Activated naive CD4-positive, alpha-beta T cell treated with anti-CD3 and anti-CD28 coated beads, Interleukin-2, amount 10 ng/mL, durations not matched to agents 7 days and 5 days (primary cell): ENCODE results near the gene FCER2.
A peak's percentile ranks its signal among the peaks of the same experiment; 100 is the strongest.

Experiments used
- CTCF ChIA-PET: fragments of 350-600 bp; sonication (Branson Sonifier 250); formaldehyde crosslinking; loops from one replicate; lab custom pipeline; 2021; ENCODE audit warnings: antibody characterized with exemption; lab: Charles Lee
- DNase-seq: peaks from one replicate; pipeline ENCODE4 v3.0.0-alpha.2; 2020
- H3K27ac Mint-ChIP-seq: one replicate; pipeline ENCODE4 v1.8.0; 2021; ENCODE audit warnings: mild to moderate bottlenecking, moderate library complexity, mixed read lengths
- H3K27me3 Mint-ChIP-seq: one replicate; pipeline ENCODE4 v1.8.0; 2021; ENCODE audit warnings: mild to moderate bottlenecking, mixed read lengths
- H3K36me3 Mint-ChIP-seq: one replicate; pipeline ENCODE4 v1.8.0; 2021; ENCODE audit warnings: mixed read lengths
- H3K4me1 Mint-ChIP-seq: one replicate; pipeline ENCODE4 v1.8.0; 2021; ENCODE audit warnings: mixed read lengths
- H3K4me3 Mint-ChIP-seq: one replicate; pipeline ENCODE4 v1.8.0; 2021; ENCODE audit warnings: mild to moderate bottlenecking, moderate library complexity, mixed read lengths
- H3K9me3 Mint-ChIP-seq: one replicate; pipeline ENCODE4 v1.8.0; 2021; ENCODE audit warnings: mixed read lengths

Gene FCER2

DNA sequence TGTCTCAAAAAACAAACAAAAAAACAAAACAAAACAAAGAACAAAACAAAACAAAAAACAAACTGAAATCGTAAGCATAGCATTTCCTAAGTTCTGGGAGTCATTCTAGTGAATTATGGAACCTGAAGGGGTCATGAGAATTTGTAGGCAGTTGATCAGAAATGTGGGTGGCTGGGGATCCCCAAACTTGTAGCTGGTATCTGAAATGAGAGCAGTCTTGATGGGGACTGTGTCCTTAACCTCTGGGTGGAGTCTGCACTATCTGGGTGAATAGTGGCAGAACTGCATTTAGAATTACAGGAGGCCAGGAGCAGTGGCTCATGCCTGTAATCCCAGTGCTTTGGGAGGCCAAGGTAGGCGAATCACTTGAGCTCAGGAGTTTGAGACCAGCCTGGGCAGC is 23.9 kb upstream of the FCER2 start:
- Mint-ChIP-seq H3K4me1 (no peaks in the 10 kb centered on the region), H3K27ac (no peak overlapping the region), H3K4me3 (no peak overlapping the region), H3K27me3 (peaks cover 47% of the 10 kb centered on the region), H3K36me3 (no peaks in the 10 kb centered on the region), H3K9me3 (no peaks in the 10 kb centered on the region)
- DNase-seq: no peak
- CTCF ChIA-PET: interaction anchor here (1.0 kb wide), 1 partner anchor 45 kb away, joined by 3 read pairs; the partner anchor contains the start of gene TRAPPC5

DNA sequence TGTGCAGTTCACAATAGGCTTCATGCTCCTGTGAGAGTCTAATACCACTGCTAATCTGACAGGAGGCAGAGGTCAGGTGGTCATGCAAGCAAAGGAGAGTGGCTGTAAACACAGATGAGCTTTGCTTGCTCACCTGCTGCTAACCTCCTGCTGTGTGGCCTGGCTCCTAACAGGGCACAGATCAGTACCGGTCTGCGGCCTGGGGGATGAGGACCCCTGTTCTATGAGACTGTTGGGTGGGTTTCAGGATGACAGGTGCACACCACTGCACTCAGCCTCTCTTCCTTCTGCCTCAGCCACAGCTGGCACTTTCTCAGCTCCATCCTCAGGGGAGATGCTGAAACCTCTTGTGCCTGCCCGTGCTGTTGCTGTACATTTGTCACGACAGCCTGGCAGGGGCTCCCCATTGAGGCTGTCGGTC is 20.3 kb upstream of the FCER2 start:
- no peak for DNase-seq
- Mint-ChIP-seq H3K36me3 (no peaks in the 10 kb centered on the region), H3K4me1 (no peaks in the 10 kb centered on the region), H3K27ac (no peak overlapping the region), H3K4me3 (no peak overlapping the region), H3K27me3 (peaks cover 20% of the 10 kb centered on the region), H3K9me3 (no peaks in the 10 kb centered on the region)
- CTCF ChIA-PET: no interaction called here

DNA sequence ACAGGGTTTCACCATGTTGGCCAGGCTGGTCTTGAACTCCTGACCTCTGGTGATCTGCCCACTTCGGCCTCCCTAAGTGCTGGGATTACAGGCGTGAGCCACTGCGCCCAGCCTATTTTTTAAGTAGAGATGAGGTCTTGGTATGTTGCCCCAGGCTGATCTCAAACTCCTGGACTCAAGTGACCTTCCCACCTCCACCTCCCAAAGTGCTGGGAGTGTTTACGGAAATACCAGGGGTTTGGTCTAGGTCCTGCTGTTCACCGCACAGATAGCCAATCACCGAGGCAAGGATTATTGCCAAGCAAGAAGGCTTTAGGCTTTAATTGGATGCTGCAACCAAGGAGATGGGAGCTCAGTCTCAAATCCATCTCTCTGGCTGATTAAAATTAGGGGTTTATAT is 18.4 kb upstream of the FCER2 start:
- Mint-ChIP-seq H3K27ac (no peak overlapping the region), H3K4me3 (no peak overlapping the region), H3K36me3 (no peaks in the 10 kb centered on the region), H3K9me3 (peaks cover 7% of the 10 kb centered on the region), H3K4me1 (no peaks in the 10 kb centered on the region), H3K27me3 (peaks cover 19% of the 10 kb centered on the region)
- DNase-seq: no peak
- CTCF ChIA-PET: no interaction called here

DNA sequence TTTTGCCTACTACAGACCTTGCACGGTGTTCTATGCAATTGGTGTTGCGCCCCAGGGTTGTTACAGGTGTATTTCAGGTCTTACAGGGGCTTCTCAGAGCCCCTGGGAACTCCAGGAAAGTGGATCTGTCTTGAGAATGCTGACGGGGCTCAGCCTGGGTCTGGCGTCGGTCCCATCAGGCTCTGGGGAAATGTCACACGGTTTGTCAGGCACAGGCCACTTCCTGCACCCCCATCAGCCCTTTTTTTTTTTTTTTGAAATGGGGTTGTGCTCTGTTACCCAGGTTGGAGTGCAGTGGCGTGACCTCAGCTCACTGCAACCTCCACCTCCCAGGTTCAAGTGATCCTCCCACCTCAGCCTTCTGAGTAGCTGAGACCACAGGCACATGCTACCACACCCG is 16.7 kb upstream of the FCER2 start:
- no peaks in the 10 kb centered on the region for H3K36me3 Mint-ChIP-seq
- peaks cover 7% of the 10 kb centered on the region for H3K9me3 Mint-ChIP-seq
- peaks cover 6% of the 10 kb centered on the region for H3K4me1 Mint-ChIP-seq
- no peak overlapping the region for H3K4me3 Mint-ChIP-seq
- DNase-seq: no peak
- peaks cover 19% of the 10 kb centered on the region for H3K27me3 Mint-ChIP-seq
- H3K27ac Mint-ChIP-seq: no peak overlapping the region
- CTCF ChIA-PET: interaction anchor here (1.3 kb wide), 1 partner anchor 38 kb away, joined by 3 read pairs; the partner anchor contains the start of gene TRAPPC5

DNA sequence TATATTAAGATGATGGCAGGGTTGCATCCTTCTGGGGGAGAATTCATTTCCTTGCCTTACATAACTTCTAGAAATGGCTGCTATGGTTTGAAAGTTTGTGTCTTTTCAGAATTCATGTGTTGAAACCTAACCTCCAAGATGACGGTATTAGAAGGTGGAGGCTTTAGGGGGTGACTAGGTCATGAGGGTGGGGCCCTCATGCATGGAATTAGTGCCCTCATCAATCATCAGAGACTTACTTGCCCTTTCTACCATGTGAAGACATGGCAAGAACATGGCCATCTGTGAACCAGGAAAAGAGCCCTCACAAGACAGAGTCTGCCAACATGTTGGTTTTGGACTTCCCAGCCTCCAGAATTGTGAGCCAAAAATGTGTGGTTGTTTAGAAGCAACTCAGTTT is 14.8 kb upstream of the FCER2 start:
- no peak overlapping the region for H3K27ac Mint-ChIP-seq
- peaks cover 15% of the 10 kb centered on the region for H3K27me3 Mint-ChIP-seq
- CTCF ChIA-PET: no interaction called here

DNA sequence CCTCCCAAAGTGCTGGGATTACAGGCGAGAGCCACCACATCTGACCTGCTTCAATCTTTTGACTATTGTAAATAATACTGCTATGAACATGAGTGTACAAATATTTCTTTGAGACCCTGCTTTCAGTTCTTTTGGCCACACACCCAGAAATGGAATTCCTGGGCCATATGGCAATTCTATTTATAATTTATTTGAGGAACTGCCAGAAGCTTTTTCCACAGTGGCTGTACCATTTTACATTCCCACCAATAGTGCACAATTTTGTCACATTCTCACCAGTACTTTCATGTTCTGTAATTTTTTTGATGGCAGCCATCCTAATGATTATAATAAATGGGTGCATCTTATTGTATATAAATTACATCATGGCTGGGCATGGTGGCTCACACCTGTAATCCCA is 13.7 kb upstream of the FCER2 start:
- peaks cover 8% of the 10 kb centered on the region for H3K4me1 Mint-ChIP-seq
- H3K4me3 Mint-ChIP-seq: no peak overlapping the region
- peaks cover 17% of the 10 kb centered on the region for H3K27me3 Mint-ChIP-seq
- no peak overlapping the region for H3K27ac Mint-ChIP-seq
- H3K36me3 Mint-ChIP-seq: no peaks in the 10 kb centered on the region
- CTCF ChIA-PET: no interaction called here
- peaks cover 7% of the 10 kb centered on the region for H3K9me3 Mint-ChIP-seq
- DNase-seq: no peak

More for the DNA sequence above, 14.8 kb upstream of the FCER2 start:
- Mint-ChIP-seq H3K4me1 (peaks cover 6% of the 10 kb centered on the region), H3K9me3 (peaks cover 7% of the 10 kb centered on the region), H3K4me3 (no peak overlapping the region), H3K36me3 (no peaks in the 10 kb centered on the region)
- no peak for DNase-seq

DNA sequence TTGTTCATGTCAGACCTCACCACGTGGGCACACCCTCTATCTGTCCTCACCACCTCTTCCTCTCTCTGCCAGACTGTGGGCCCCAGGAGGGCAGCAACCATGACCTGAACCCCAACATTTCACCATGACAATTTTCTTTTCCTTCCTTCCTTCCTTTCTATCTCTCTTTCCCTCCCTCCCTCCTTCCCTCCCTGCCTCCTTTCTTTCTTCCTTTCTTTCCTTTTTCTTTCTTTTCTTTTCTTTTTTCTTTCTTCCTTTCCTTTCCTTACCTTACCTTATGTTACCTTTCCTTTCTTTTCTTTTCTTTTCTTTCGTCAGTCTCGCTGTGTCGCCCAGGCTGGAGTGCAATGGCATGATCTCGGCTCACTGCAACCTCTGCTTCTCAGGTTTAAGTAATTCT is 8.7 kb upstream of the FCER2 start:
- Mint-ChIP-seq H3K27me3 (peaks cover 25% of the 10 kb centered on the region), H3K36me3 (peaks cover 1% of the 10 kb centered on the region), H3K4me1 (peaks cover 32% of the 10 kb centered on the region), H3K27ac (no peak overlapping the region), H3K9me3 (no peaks in the 10 kb centered on the region), H3K4me3 (no peak overlapping the region)
- CTCF ChIA-PET: no interaction called here
- no peak for DNase-seq

DNA sequence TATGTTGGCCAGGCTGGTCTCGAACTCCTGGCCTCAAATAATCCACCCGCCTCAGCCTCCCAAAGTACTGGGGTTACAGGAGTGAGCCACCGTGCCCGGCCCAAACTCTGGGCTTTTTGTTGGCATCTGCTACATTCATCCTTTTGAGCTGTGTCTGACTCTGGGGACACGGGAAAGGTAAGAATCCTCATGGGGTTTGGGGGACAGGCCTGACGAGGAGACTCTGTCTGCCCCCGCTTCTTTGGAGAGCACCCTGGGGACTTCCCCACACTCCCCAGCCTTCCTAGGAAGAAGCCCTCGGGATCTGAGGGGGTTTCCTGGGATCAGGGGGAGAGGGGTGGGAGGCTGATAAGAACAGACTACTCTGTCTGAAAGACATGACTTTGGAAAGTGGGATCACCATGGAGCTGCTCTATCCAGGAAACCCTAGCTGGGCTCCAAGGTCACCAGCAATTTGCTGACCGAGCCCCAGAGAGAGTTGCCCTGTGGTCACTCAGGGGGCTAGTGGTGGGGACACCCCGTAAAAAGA is 8.1 kb upstream of the FCER2 start:
- H3K36me3 Mint-ChIP-seq: peaks cover 1% of the 10 kb centered on the region
- H3K4me1 Mint-ChIP-seq: peaks cover 36% of the 10 kb centered on the region
- peaks cover 28% of the 10 kb centered on the region for H3K27me3 Mint-ChIP-seq
- H3K4me3 Mint-ChIP-seq: no peak overlapping the region
- no peak overlapping the region for H3K27ac Mint-ChIP-seq
- no peaks in the 10 kb centered on the region for H3K9me3 Mint-ChIP-seq
- DNase-seq: no peak
- CTCF ChIA-PET: no interaction called here

DNA sequence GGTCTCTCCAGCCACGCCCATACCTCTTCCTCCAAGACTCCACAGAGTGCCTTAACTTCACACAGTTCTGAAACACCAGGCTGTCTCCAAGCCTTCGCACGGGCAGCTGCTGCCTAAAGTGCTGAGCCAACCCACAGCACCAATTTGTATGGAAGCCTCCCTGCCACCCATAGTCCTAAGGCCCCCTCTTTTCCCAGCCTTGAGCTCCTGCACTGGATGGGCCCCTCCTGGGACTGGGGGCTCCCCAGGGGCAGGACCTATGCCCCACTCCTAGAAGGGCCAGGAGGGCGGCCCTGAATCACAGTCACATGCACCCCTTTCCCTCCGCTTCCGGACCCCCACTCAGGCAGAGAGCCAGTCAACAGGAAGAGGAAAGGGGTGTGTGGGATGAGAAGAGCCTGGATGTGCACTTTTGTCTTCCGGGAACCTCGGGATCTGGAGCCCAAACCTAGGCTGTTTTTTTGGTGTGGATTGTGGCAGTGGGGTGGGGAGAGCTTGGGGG is 5.1 kb upstream of the FCER2 start:
- Mint-ChIP-seq H3K27ac (peak overlapping the region; percentile 94), H3K9me3 (no peaks in the 10 kb centered on the region), H3K27me3 (peaks cover 52% of the 10 kb centered on the region), H3K36me3 (peaks cover 1% of the 10 kb centered on the region), H3K4me1 (peaks cover 44% of the 10 kb centered on the region), H3K4me3 (no peak overlapping the region)
- no peak for DNase-seq
- CTCF ChIA-PET: interaction anchor here (1.6 kb wide), 1 partner anchor 26 kb away, joined by 6 read pairs; the partner anchor contains the start of gene TRAPPC5

DNA sequence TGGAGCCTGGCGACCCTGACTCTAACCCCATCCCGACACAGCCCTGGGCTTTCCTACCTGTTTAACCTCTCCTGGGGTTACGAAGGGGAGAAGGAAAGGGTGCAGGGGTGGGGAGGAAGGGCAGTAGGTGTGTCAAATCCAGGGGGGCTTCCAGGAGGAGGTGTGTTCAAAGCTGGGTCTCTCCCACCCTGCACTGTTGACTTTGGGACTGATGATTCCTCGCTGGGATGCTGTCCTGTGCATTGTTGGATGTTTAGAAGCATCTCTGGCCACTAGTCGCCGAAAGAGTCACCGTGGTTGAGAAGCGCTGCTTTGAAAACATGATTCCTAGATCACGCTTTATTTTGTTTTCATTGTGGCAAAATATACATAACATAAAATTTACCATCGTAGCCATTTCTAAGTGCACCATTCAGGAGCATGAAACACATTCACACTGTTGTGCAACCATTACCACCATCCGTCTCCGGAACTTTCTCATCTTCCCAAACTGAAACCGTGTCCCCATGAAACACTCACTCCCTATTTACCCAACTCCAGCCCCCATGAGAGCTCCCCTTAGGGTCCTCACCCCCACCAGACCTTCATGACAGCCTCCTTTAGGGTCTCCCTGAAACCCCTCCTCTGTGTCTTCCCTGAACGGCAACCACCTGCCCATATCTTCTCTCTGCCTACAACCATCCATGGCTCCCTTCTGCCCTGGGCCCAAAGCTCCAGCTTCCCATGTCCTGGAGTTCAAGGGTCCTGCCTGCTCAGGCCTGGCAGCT is 4.4 kb upstream of the FCER2 start:
- peaks cover 1% of the 10 kb centered on the region for H3K36me3 Mint-ChIP-seq
- H3K27ac Mint-ChIP-seq: peak overlapping the region; percentile 94
- H3K27me3 Mint-ChIP-seq: peaks cover 59% of the 10 kb centered on the region
- no peak for DNase-seq
- CTCF ChIA-PET: interaction anchor here (0.7 to 1.6 kb wide), 3 partner anchors 25 to 138 kb away, joined by 3 to 6 read pairs (median 3); partner anchors contain the start of gene TRAPPC5
- H3K4me1 Mint-ChIP-seq: peaks cover 44% of the 10 kb centered on the region
- H3K4me3 Mint-ChIP-seq: peak overlapping the region; percentile 33
- H3K9me3 Mint-ChIP-seq: no peaks in the 10 kb centered on the region

DNA sequence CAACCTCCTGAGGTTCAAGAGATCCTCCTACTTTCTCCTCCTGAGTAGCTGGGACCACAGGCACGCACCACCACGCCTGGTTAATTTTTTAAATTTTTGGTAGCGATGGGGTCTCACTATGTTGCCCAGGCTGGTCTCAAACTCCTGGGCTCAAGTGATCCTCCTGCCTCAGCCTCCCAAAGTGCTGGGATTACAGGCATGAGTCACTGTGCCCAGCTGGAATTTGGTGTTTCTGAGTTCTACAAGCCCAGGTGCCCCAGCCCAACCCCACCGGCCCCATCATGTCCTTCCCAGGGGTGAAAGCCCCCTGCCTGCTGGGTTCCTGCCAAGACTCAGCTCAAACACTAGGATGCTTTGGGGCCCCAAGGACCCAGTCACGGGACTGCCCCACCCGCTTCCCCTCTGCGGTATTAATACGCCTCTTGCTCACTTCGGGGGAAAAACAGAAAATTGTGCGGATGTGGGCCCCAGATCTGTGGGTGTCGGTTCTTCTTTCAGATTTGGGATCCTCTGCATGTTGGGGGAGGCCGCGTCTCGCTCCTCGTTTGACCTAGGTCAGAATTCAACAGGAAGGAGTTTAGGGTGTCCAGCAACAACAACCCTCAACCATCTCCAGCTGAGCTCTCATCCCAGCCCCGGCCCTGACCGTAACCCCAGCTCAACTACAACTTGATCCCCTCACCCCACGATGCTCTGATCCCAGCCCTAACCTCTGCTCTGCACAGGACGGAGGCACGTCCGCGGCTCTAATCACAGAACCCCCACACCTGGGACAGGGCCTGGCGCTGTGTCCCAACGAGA is 3.7 kb upstream of the FCER2 start:
- Mint-ChIP-seq H3K9me3 (no peaks in the 10 kb centered on the region), H3K27ac (peak overlapping the region; percentile 94), H3K27me3 (peaks cover 58% of the 10 kb centered on the region), H3K36me3 (peaks cover 1% of the 10 kb centered on the region), H3K4me3 (peak overlapping the region; percentile 33), H3K4me1 (peaks cover 42% of the 10 kb centered on the region)
- DNase-seq: peak; percentile 84
- CTCF ChIA-PET: interaction anchor here (0.6 to 1.1 kb wide), 4 partner anchors 25 to 866 kb away, joined by 3 read pairs; partner anchors contain the start of gene TRAPPC5

DNA sequence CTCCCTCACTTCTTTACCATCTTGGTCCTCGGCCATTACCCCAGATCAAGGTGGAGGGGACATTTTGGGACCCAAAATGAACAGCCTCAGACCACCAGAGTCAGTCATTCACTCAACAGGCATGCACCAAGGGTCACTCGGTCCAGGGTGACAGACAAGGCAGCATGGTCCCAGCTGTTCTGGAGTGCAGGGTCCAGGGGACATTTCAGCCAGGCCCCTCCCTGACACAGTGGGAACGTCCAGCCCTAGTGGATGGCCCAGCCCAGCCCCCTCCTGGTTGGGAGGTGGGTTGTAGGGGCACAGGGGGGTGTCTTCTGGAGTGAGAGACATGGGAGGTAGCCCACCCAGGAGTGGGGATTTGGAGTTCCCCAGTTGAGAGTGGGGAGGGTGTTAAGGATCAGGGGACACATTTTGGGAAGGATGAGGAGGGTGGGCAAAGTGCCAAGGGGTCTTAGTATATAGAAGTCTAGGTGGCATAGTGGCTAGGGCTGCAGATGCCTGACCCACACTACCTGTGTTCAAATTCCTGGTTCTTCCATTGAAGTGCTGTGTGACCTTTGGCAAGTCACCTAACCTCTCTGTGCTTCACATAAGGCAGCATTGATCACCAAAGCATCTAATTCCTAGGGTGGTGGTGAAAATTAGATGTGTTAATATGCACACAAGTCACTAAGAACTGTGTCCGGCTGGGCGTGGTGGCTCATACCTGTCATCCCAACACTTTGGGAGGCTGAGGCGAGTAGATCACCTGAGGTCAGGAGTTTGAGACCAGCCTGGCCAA is 2.5 kb upstream of the FCER2 start:
- H3K27ac Mint-ChIP-seq: no peak overlapping the region
- no peaks in the 10 kb centered on the region for H3K9me3 Mint-ChIP-seq
- no peak overlapping the region for H3K4me3 Mint-ChIP-seq
- peaks cover 59% of the 10 kb centered on the region for H3K27me3 Mint-ChIP-seq
- CTCF ChIA-PET: no interaction called here
- peaks cover 1% of the 10 kb centered on the region for H3K36me3 Mint-ChIP-seq
- peaks cover 39% of the 10 kb centered on the region for H3K4me1 Mint-ChIP-seq
- no peak for DNase-seq

DNA sequence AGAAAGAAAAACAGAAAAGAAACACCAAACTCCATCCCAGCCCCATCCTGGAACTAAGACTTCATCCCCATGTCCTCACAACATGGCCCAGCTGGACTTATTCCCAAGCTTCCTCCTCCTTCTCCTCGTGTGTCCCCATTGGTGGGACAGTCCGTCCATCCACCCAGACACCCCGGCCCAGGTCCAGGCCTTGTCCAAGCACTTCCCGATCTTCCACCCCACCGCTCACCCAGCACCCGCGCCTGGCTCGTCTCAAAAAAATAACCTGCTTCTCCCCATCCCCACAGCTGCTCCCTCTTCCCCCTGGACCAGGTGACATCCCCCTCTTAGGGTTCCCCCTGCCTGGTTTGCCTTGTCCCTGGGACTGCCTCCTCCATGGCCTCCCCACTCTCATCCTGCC is 1.4 kb upstream of the FCER2 start:
- Mint-ChIP-seq H3K36me3 (peaks cover 1% of the 10 kb centered on the region), H3K27ac (peak overlapping the region; percentile 24), H3K9me3 (no peaks in the 10 kb centered on the region), H3K4me1 (peaks cover 38% of the 10 kb centered on the region), H3K27me3 (peaks cover 68% of the 10 kb centered on the region), H3K4me3 (no peak overlapping the region)
- DNase-seq: no peak
- CTCF ChIA-PET: interaction anchor here (1.0 kb wide), 1 partner anchor 23 kb away, joined by 3 read pairs; the partner anchor contains the start of gene TRAPPC5
